Hematopoietic multipotent progenitor cell treated with erythropoietin and hydrocortisone succinate and interleukin-3 and kit ligand, for 4 days (in vitro differentiated cells): Measurements from ENCODE around the gene ACOT4.
A peak's percentile ranks its signal among the peaks of the same experiment; 100 is the strongest.
"Not testable (repeated sequence)": the region's sequence is repeated elsewhere in the genome, so short reads cannot be mapped to it uniquely, and the experiment has no call there.

ENCODE experiments used
- DNase-seq: peaks from one replicate; pipeline ENCODE4 v3.0.0-alpha.2; 2015

Gene ACOT4

DNA sequence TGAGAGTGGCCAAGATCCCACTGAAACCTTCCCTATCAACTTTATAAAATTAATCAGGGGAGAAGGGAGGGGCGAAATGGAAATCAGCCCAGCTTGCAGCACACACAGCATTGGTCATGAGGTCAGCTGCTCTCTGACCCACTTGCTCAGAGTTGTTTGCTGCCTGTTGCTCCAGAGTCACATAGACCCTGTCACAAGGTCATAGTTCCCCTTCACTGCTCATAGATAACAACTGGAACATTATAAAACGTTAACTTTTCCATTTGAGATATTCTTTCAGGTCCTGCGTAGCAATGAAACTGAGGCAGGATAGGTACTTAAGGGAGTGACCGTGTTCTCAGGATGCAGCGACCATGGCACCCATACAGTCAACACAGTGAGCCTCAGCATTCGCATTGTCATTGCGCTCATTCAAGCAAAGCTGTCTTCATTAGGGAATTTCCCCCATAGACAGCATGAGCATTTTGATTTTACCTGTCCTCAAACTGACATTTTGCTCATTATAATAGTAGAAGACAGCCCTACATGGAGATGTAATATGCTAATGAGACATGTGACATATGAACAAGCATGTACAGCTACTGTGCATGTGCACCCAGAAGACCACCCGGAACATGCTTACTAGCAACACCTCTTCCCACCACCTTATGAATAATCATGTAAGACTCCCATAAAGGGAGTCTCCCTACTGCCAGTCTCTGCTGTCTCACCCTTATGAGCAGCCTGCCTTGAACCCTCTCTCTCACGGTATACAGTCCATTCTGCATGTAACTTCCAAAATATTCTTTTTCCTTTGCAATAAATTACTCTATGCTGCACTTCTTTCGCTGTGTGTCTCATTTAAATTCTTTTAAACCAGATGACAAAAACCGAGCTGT lies 9.3 kb upstream of the ACOT4 start:
- not testable (repeated sequence) for DNase-seq

DNA sequence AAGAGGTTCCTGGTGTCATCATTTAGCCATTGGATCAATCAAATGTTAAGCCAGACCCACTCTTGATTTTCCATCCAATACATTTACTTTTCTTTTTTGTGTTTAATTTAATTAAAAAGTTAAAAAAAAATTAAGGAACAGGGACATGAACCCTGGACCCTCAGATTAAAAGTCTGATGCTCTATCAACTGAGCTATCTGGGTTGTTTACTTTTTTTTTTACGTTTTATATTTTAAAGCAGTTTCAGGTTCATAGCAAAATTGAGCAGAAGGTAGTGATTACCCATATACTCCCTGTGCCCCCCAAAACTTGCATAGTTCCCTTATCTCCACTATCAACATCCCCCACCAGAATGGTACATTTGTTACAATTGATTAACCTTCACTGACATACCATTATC lies 3.0 kb upstream of the ACOT4 start:
- DNase-seq: no peak

GRCh38 chr14:73589116-73589515 lies 2.6 kb upstream of the ACOT4 start:
- no peak for DNase-seq

- DNase-seq: not testable (repeated sequence)
Observed at GRCh38 chr14:73590673-73591004, 1.0 kb upstream of the ACOT4 start.

GRCh38 chr14:73594491-73594890 lies 2.8 kb downstream of the ACOT4 start:
- no peak for DNase-seq

- DNase-seq: no peak
Observed at GRCh38 chr14:73599499-73599898, 7.8 kb downstream of the ACOT4 start.

GRCh38 chr14:73602994-73603393 lies 11.3 kb downstream of the ACOT4 start:
- DNase-seq: no peak

- no peak for DNase-seq
Observed at GRCh38 chr14:73606271-73606670, 14.6 kb downstream of the ACOT4 start.

- no peak for DNase-seq
Observed at GRCh38 chr14:73607241-73607640, 15.6 kb downstream of the ACOT4 start.

- DNase-seq: no peak
Observed at GRCh38 chr14:73610687-73611086, 19.0 kb downstream of the ACOT4 start.

GRCh38 chr14:73612339-73613045 lies 20.8 kb downstream of the ACOT4 start, which contains the start of gene ACOT6:
Gene ACOT6, plus strand, starts transcription at chr14:73612517. Its CDS starts 55 bp downstream, at chr14:73612572.
- peak; percentile 91 for DNase-seq

DNA sequence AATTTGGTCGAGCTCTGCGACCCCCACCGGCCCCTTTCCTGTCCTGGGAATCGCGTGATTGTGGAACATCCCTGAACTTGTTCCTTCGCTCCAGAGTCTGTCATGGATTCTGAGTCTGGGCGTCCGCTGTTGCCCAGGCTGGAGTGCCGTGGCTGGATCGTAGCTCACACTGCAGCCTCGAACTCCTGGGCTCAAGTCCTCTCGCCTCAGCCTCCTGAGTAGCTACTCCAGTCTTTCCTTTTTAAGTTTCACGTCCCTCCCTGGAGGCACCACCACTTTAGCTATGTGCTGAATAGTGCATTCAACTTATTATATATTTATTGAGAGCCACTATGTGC lies 21.3 kb downstream of the ACOT4 start:
- peak; percentile 31 for DNase-seq

DNA sequence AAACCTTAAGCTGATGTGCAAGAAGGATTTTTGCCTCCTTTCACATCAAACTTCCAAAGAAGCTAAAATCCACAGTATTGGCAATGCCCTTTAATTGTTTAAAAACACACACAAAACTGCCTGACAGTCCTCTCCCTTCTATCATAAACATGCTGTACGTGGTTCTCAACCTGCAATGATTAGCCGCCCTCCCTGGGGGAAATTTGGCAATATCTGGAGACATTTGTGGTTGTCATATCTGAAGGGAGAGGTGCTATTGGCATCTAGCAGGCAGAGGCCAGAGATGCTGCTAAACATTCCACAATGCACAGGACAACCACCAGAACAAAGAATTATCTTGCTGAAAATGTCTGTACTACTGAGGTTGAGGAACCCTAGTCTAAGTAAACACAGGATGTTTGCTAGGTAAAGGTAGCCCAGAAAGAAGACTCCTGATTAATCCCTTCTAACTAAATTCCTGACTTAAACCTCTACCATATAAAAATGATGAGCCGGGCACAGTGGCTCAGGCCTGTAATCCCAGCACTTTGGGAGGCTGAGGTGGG lies 21.8 kb downstream of the ACOT4 start:
- DNase-seq: peak; percentile 43

GRCh38 chr14:73616831-73617230 lies 25.2 kb downstream of the ACOT4 start:
- DNase-seq: no peak

- no peak for DNase-seq
Observed at GRCh38 chr14:73619524-73619923, 27.9 kb downstream of the ACOT4 start.

DNA sequence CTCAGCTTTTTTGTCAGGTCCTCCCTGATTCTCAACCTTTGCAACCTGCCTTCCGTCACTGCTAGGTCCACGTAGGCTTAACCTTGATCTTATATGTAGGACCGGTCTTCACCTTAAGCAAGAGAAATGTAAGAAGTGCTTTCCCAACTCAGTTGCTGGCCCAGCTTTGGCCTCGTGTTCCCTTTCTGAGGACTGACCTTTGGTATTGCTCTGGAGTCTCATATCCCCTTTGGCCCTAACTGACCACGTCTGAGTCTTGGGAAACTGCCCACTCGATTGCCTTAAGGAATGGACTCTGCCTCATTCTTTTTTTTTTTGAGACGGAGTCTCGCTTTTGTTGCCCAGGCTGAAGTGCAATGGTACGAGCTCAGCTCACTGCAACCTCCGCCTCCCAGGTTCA lies 28.6 kb downstream of the ACOT4 start:
- DNase-seq: no peak

- DNase-seq: no peak
Observed at GRCh38 chr14:73623504-73624054, 31.9 kb downstream of the ACOT4 start.

GRCh38 chr14:73625706-73626105 lies 34.0 kb downstream of the ACOT4 start:
- DNase-seq: no peak

- DNase-seq: no peak
Observed at GRCh38 chr14:73627151-73627558, 35.5 kb downstream of the ACOT4 start.

GRCh38 chr14:73630009-73630780 lies 38.5 kb downstream of the ACOT4 start:
- DNase-seq: peak; percentile 65

GRCh38 chr14:73633116-73634010 lies 41.7 kb downstream of the ACOT4 start:
- peak; percentile 89 for DNase-seq
